Heart left ventricle (tissue), 13 donors: ENCODE results near the gene ZNRF2.

Source experiments
- CTCF ChIP-seq, 12 donors: fragments of 200-600 bp; sonication (generic) in 4 of 12; IDR thresholded peaks; one replicate each; pipeline versions ENCODE4 v1.5.0 to v1.8.0; 2018 to 2022; ENCODE audit warnings: antibody characterized with exemption in 12 of 12, mild to moderate bottlenecking in 5 of 12
- POLR2A ChIP-seq, 2 donors: fragments of 450-650 bp; IDR thresholded peaks; one replicate each; pipeline ENCODE4 v1.6.1; 2017; ENCODE audit warnings: antibody characterized with exemption in 2 of 2, mild to moderate bottlenecking in 2 of 2, moderate library complexity in 2 of 2
- donor health status: ischemic (EF 13 %, LVEDD 7.1; RV severe dilation, severe dysfunction).
- donor health status: DM: no; HTN: yes; CAD: no.
- donor health status: DM: no; HTN: no; CAD: no.
- donor health status: ischemic (EF 25% LVEDD 6.9; RV normal size, moderate dysfunction).
- donor health status: ischemic (EF 25% LVEDD 5.7; RV mildly dilated, moderate dysfunction).
- donor health status: ischemic (EF 35%, LVEDD 5.7; RV mildly dilated, moderate dysfunction).
- donor health status: nonischemic (EF 11% LVEDD 7.7; RV severe dilation, severe dysfunction).
- donor health status: DM: yes; HTN: yes; CAD: no.
- donor health status: PGD.
- donor health status: ischemic (EF 29% LVEDD 5.4; RV normal size, mild dysfunction).
- donor health status: nonischemic (EF 23%, LVEDD 6.1; RV moderate dilation, normal function).

GRCh38 chr7:30391806-30392205, 107.4 kb downstream of the ZNRF2 start:
- no peak for TF ChIP-seq POLR2A (IDR thresholded peaks at IDR 0.05)
- TF ChIP-seq CTCF (IDR thresholded peaks at IDR 0.05): no peak
